GM21825 (cell line): ENCODE results near the gene C1orf159.
"Not testable (repeated sequence)": the region's sequence is repeated elsewhere in the genome, so short reads cannot be mapped to it uniquely, and the experiment has no call there.

Source experiments
- ATAC-seq: cut with Tn5 transposase; IDR thresholded peaks from one replicate; pipeline ENCODE4 v1.9.1; 2021; ENCODE audit warnings: mild to moderate bottlenecking, moderate library complexity; ENCODE audit not compliant: unreplicated experiment

Gene C1orf159

DNA sequence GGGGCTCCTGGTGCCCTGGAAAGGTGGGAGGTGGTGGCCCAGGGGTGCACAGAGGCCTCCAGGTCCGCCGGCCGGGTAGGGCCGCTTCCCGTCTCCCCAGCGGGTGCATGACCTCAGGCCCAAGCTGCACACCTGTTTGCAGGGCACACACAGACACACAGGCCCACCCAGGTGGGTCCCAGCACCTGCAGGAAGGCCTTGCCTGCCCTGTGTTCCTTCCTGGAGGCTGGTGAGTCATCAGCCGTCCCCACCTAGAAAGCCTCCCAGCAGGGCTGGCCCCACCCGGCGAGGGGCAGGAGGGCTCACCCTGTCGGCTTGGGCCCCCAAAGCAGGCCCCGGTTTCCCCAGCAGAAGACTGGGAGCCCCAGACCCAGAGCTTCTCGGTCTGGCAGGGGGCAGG, 34.2 kb upstream of the C1orf159 start:
- no peak for ATAC-seq

GRCh38 chr1:1149416-1149815, 33.5 kb upstream of the C1orf159 start:
- ATAC-seq, result no peak

DNA sequence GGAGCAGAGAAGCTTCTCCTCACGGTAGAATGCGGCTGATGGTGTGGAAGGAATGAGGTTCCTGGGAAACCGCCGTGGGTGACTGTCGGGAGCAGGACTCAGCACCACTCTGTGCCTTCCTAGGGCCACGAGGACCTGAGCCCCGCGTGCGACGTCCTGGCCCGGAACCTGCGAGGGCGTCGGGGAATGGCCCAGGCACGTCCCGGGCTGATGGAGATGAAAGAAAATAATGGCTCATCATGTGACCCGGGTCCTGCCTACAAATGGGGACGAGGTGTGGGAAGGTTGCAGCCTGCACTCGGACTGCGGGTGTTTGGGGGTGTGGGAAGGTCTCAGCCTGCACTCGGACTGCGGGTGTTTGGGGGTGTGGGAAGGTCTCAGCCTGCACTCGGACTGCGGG, 32.7 kb upstream of the C1orf159 start:
- no peak for ATAC-seq

DNA sequence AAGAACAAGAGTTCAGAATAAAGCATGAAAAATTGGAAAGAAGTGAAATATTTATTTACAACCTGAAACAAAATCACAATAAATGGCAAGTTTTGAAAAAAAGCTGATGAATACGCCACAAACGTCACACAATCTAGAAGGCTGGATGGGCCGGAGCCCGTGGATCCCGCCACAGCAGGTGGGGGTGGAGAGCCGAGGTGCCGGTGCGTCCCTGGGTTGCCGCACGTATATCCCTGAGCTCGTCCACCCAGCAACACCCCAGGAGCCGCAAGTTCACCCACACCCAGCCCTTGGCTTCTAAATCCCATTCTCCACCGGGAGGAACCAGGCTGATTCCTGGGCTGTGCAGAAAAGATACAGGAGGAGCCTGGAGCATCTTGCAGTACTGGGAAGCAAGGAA, 32.2 kb upstream of the C1orf159 start:
- ATAC-seq, result no peak

DNA sequence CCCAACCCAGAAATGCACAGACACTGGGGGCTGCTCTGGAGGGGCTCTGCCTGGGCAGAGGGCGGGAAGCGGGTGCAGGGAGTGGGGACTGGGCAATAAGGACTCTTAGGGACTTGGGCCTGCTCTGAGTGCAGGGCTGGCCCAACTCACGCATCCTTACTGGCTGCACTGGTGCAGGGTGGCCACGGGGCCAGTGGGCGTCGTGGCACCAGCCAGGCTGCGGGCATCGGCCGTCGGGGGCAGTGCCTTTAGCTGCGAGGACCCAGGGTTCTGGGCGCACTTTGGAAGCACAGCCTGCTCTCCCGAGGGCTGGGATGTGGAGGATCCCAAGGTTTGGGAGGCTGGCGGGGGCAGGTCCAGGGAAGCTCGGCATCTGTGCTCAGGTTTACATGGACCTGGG, 30.7 kb upstream of the C1orf159 start:
- no peak for ATAC-seq

DNA sequence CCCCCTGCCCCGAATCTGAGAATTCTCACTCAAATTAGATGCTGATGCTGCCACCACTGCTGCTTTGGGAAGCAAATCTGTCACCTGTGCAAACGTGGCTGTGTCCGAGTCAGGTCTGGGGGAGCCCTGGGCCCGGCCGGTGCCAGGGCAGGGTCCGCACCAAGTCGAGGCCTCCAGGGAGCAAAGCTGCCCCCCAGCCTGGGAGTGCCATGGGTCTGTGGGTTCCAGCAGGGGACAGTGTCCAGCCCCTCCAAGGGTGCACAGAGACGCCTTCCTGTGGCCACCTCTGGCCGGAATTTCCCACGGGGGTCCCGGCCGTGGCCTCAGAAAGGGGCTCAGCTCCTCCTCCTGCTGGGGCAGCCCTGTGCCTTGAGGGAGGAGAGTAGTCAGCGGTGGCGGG, 30.1 kb upstream of the C1orf159 start:
- no peak for ATAC-seq

- no peak for ATAC-seq
Observed at GRCh38 chr1:1145547-1145914, 29.6 kb upstream of the C1orf159 start.

- no peak for ATAC-seq
Observed at GRCh38 chr1:1144843-1145546, 29.1 kb upstream of the C1orf159 start.

DNA sequence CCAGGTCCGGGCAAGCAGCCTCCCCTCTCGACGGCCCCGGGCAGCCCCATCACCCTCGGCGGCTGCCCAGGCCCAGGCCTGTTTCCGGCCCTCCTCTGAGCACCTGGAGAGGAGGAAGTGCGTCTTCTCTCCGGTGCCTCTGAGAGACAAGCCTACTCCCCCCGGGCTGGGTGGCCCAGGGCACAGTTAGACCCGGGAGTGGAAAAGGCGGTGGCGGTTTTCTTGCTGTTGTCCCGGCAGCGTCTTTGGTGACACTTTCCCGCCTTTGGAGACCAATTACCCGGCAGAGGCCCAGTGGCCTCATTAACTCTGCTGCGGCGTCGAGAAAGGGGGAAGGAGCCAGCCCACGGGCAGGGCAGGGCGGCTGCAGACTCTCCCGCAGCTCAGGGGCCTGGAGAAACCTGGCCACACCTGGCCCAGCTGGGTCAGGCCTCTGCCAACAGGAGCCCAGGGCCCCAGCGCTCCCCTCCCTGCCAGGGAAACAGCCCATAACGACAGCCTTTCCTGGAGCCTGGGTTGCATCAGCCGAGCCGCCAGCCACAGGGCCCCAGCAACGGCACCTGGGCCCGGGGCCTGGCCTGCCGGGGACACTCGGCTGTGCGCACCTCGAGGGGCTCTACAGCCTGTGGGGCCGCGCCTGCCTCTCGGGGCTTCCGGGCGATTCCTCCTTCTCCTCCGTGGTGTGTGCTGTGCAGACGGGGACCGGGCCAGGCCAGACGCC, 28.4 kb upstream of the C1orf159 start:
- ATAC-seq, result no peak

DNA sequence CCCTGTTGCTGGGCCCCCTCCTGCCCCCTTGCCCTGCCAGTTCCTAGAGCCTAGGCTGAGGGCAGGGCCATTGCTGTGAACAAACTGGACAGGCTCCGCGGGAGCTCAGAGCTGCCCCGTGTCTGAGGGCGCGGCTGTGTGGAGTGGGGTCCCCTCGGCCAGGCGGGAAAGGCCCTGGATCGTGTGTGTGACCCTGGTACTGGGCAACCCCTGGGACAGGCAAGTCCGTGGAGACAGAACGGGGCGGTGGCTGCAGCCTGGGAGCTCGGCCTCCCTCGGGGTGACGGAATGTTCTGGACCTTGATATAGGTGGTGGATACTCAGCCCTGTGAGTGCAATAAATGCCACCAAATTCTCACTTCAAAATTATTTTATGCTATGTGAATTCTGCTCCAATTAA, 27.7 kb upstream of the C1orf159 start:
- no peak for ATAC-seq

DNA sequence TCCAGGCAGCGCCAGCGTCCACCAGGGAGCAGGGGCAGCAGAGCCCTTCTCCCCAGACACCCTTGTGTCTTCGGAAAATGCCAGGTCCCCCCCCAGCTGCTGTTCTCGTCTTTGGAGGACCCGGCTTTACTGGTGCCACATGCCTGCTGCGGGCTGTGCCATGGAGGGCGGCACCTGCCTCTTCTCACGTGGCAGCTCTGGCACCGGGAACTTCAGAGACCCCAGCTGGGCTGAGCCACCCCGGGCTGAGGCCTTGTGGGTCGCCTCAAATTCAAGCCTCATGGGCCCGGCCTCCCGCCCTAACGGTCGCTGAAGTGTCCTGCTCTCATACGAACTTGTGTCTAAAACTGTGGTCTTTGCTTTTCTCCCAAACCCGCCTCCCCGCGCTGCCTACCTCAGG, 27.0 kb upstream of the C1orf159 start:
- ATAC-seq, result no peak

DNA sequence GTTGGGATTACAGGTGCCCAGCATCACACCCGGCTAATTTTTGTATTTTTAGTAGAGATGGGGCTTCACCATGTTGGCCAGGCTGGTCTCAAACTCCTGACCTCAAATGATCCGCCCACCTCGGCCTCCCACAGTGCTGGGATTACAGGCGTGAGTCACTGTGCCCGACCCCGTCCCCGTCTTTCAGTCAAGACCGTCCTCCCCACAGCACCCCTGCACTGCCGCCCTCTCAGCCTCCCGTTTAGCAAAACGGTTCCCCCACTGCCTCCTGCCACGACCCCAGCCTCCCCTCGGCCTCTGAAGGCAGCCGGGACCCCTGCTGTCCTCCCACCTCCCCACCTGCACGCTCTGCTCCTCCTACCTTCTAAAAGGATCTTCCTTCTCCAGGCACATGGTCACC, 26.5 kb upstream of the C1orf159 start:
- ATAC-seq, result not testable (repeated sequence)

DNA sequence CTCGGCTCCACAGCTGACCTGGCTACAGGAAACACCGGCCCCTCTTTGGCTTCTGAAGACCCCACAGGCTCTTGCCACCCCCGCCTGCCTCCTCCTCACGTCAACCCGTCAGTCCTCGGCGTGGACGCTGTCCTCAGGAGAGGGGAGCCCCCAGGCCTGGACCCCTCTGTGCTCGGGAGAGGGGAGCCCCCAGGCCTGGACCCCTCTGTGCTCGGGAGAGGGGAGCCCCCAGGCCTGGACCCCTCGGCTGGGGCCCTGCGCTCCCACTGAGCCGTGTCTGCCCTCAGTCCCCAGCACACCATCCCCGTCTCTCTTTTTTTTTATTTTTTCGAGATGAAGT, 26.0 kb upstream of the C1orf159 start:
- ATAC-seq, result no peak

DNA sequence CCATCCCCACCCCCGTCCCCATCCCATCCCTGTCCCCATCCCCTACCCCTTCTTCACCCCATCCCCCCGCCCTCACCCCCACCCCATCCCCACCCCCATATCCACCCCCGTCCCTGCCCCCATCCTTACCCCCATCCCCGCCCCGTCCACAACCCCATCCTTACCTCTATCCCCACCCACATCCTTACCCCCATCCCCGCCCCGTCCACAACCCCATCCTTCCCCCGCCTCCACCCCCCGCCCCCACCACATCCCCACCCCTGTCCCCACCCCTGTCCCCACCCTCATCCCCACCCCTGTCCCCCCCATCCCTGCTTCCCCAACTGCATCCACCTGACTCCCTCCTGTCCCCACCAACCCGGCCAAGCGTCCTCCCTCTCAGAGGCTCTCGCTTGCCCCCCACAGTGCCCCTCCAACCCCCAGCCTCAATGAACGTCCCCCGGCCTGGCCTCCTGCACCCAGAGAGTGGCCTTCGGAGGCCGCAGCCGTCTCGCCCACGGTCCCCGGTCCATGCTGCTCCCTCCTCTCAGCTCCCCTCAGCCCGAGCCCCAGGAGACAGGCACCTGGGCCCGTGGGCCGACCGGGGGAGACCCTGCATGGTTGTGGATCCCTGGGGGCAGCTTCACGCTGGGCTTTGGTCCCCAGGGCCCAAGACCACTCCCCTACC, 25.5 kb upstream of the C1orf159 start:
- no peak for ATAC-seq

- ATAC-seq, result no peak
Observed at GRCh38 chr1:1140673-1141072, 24.8 kb upstream of the C1orf159 start.

DNA sequence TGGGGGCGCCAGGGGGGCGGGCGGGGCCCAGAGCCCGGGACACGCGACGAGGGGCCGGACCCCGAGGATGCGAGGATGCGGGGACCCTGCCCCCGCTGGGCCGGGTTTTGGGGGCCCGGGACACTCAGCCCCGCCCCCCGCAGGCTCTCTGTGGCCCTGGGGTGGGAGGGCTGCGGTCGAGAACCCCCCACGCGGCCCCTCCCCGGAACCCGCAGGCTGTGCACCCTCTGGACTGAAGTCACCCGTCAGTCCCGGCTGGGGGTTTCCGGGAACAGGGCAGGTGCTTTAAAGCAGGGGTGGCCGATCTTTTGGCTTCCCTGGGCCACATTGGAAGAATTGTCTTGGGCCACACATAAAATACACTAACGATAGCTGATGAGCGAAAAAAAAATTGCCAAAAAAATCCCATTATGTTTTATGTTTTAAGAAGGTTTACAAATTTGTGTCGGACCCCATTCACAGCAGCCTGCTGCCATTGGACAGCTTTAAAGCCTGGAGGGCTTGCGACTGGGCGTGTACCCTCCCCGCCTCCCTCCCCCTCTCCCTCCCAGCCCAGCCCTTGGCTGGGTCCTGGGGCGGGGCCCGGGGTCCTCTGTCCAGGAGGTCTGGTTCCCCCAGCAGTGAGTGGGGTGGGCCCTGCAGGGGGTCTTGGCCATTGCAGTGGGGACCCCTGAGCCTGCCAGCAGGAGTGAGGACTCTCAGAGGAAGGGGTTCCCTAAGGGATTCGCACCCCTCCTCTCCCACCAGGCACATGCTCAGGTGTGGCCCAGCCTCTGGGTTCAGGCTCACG, 21.6 kb upstream of the C1orf159 start:
- no peak for ATAC-seq

- no peak for ATAC-seq
Observed at GRCh38 chr1:1136547-1137230, 20.8 kb upstream of the C1orf159 start.

DNA sequence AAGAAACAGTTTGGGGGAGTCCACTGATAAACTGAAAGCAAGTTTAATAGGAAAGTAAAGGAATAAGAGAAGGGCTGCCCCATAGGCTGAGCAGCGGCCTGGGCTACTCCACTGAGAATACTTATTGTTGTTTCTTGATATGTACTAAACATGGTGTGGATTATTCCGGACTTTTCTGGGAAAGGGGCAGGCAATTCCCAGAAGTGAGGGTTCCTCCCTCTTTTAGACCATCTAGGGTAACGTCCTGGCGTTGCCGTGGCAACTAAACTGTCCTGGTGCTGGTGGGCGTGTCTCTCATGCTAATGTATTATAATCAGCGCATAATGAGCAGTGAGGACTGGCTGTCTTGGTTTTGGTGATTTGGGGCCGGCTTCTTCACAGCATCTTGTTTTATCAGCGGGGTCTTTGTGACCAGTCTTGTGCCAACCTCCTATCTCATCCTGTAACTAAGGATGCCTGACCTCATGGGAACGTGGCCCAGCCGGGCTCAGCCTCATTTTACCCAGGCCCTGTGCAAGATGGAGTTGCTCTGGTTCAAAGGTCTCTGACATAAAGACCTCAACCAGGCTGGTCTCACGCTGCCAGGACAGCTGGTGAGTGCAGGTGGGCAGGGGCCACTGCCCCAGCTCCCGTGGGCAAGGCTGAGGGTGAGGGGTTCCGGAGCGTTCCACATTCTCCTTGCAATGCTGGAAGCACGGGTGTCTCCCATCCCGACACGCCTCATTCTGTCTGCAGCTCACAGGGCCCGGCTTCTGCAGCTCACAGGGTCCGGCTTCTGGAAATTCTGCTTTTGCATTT, 19.6 kb upstream of the C1orf159 start:
- no peak for ATAC-seq

DNA sequence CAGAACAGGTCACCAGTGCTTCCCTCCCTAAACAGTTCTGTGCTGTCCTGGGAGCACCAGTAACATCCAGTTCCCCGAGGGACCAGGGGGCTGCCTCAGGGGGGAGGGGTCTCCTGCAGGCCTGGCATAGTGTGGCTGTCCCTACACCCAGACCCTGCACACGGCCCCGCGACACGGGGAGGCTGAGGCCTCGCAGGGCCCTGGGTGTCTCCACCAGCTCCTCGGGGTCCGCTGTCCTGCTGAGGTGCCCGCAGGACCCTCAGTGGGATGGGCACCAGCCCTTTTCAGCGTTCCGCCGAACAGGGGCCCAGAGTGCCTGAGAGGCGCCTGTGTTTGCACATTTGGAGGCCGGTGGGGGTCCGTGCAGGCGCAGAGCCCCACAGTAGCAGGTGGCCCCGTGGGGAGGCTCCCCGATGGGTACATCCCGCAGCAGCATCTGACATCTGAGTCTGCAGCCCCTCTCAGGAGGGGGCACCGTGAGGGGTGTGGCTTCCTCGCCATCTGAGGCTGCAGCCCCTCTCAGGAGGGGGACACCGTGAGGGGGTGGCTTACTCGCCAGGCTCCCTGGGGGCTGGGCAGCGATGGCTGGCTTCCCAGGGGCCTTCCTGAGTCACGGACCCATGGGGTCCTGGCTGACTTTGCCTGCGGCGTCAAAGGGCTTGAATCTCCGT, 18.5 kb upstream of the C1orf159 start:
- no peak for ATAC-seq
